ENCODE data around the gene GNB1L. TPM values are rescaled to one million over a fixed set of nuclear protein-coding genes. Genes with fewer than 3 reads are reported as not detected.
A peak's percentile ranks its signal among the peaks of the same experiment; 100 is the strongest.

Gene GNB1L
- total and polyA plus RNA-seq, 9 of the 15 experiments (the other 6 are each of a cell fraction or from before 2014, with no cell fraction given) = 0.56 to 50.5 (median 10.2) TPM

DNA sequence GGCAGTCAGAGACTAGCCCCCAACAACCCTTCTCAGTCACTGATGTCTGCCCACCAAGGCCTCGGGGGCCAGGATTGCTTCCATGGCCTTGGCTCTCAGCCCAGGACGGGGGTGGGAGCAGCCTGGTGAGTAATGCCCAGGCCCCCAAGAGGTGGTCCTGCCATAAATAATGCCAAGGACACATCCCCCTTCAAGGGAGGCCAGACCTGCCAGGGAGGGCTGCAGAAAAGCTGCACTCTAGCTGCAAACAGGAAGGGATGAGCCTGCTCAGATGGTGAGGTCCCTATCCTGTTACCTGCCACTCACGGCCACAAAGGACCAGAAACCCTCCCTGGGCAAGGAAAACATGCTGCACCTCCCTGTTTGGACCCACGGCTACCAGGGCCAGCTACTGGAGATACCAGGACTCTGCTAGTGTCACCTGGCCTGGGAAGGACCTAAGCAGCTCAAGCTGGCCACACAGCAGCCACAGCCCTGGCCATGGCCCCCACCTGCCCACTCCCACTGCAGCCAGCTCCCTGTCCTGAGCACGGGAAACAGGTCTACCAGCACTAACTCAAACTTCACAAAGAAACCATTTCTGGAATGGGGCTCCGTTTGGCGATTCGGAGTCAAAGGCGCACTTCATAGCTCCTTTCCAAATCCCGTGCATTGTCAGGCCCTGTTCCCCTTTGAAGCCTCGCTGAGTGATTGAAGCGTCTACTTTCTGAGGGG is 12.1 kb downstream of the GNB1L start (continued):
- TF ChIP-seq, protein P1, sequence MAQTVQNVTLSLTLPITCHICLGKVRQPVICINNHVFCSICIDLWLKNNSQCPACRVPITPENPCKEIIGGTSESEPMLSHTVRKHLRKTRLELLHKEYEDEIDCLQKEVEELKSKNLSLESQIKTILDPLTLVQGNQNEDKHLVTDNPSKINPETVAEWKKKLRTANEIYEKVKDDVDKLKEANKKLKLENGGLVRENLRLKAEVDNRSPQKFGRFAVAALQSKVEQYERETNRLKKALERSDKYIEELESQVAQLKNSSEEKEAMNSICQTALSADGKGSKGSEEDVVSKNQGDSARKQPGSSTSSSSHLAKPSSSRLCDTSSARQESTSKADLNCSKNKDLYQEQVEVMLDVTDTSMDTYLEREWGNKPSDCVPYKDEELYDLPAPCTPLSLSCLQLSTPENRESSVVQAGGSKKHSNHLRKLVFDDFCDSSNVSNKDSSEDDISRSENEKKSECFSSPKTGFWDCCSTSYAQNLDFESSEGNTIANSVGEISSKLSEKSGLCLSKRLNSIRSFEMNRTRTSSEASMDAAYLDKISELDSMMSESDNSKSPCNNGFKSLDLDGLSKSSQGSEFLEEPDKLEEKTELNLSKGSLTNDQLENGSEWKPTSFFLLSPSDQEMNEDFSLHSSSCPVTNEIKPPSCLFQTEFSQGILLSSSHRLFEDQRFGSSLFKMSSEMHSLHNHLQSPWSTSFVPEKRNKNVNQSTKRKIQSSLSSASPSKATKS (CRISPR knock-in tag; IDR thresholded peaks at IDR 0.05) = no peak
- TF ChIP-seq ZNF134 (CRISPR knock-in tag; conservative IDR thresholded peaks at IDR 0.05) = no peak
- no peak for TF ChIP-seq NELFE (IDR thresholded peaks at IDR 0.05; ENCODE audit: insufficient read depth, insufficient read length)
- TF ChIP-seq PHB (CRISPR knock-in tag; IDR thresholded peaks at IDR 0.05) = 0 out of 2 replicates have a peak, but pooled peaks have one; percentile 43
- no peak for TF ChIP-seq ZNF274 (IDR thresholded peaks at IDR 0.05; ENCODE audit: borderline replicate concordance, low read depth, low read length)
- no peak for TF ChIP-seq ETV1 (tag; conservative IDR thresholded peaks at IDR 0.05; ENCODE audit: low read depth)
- TF ChIP-seq SMARCE1 (IDR thresholded peaks at IDR 0.05) = no peak
- TF ChIP-seq SRSF1 (IDR thresholded peaks at IDR 0.05; ENCODE audit: low read depth, low read length) = no peak
- TF ChIP-seq, protein P2, sequence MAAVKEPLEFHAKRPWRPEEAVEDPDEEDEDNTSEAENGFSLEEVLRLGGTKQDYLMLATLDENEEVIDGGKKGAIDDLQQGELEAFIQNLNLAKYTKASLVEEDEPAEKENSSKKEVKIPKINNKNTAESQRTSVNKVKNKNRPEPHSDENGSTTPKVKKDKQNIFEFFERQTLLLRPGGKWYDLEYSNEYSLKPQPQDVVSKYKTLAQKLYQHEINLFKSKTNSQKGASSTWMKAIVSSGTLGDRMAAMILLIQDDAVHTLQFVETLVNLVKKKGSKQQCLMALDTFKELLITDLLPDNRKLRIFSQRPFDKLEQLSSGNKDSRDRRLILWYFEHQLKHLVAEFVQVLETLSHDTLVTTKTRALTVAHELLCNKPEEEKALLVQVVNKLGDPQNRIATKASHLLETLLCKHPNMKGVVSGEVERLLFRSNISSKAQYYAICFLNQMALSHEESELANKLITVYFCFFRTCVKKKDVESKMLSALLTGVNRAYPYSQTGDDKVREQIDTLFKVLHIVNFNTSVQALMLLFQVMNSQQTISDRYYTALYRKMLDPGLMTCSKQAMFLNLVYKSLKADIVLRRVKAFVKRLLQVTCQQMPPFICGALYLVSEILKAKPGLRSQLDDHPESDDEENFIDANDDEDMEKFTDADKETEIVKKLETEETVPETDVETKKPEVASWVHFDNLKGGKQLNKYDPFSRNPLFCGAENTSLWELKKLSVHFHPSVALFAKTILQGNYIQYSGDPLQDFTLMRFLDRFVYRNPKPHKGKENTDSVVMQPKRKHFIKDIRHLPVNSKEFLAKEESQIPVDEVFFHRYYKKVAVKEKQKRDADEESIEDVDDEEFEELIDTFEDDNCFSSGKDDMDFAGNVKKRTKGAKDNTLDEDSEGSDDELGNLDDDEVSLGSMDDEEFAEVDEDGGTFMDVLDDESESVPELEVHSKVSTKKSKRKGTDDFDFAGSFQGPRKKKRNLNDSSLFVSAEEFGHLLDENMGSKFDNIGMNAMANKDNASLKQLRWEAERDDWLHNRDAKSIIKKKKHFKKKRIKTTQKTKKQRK (IDR thresholded peaks at IDR 0.05; ENCODE audit: borderline replicate concordance, low read depth, low read length) = 0 out of 2 replicates have a peak, but pooled peaks have one; percentile 36
- TF ChIP-seq KLF16 (IDR thresholded peaks at IDR 0.05) = no peak
- no peak for TF ChIP-seq HNRNPH1 (optimal IDR thresholded peaks at IDR 0.05; ENCODE audit: low read depth, low read length)
- no peak for TF ChIP-seq NFXL1 (CRISPR knock-in tag; IDR thresholded peaks at IDR 0.05)
- peak; percentile 12; the same call in 1 of the 2 replicates for TF ChIP-seq BHLHE40 (IDR thresholded peaks at IDR 0.05; ENCODE audit: low read length)
- TF ChIP-seq ZNF212 (CRISPR knock-in tag; IDR thresholded peaks at IDR 0.05) = no peak
- TF ChIP-seq, protein P3, sequence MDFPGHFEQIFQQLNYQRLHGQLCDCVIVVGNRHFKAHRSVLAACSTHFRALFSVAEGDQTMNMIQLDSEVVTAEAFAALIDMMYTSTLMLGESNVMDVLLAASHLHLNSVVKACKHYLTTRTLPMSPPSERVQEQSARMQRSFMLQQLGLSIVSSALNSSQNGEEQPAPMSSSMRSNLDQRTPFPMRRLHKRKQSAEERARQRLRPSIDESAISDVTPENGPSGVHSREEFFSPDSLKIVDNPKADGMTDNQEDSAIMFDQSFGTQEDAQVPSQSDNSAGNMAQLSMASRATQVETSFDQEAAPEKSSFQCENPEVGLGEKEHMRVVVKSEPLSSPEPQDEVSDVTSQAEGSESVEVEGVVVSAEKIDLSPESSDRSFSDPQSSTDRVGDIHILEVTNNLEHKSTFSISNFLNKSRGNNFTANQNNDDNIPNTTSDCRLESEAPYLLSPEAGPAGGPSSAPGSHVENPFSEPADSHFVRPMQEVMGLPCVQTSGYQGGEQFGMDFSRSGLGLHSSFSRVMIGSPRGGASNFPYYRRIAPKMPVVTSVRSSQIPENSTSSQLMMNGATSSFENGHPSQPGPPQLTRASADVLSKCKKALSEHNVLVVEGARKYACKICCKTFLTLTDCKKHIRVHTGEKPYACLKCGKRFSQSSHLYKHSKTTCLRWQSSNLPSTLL (IDR thresholded peaks at IDR 0.05) = no peak
- no peak for TF ChIP-seq MECOM (CRISPR knock-in tag; IDR thresholded peaks at IDR 0.05)
- TF ChIP-seq ZKSCAN8 (CRISPR knock-in tag; IDR thresholded peaks at IDR 0.05) = no peak
- TF ChIP-seq ZNF445 (CRISPR knock-in tag; IDR thresholded peaks at IDR 0.05; ENCODE audit: low read depth) = no peak
- peak in 1 of 3 experiments; percentile 7 for TF ChIP-seq YY1 (IDR thresholded peaks at IDR 0.05; ENCODE audit: borderline replicate concordance in 1 of 3, control insufficient read depth in 1 of 3, extremely low read depth in 1 of 3, insufficient read depth in 3 of 3, insufficient read length in 1 of 3, insufficient replicate concordance in 2 of 3, low read depth in 1 of 3, low read length in 2 of 3)
- no peak for TF ChIP-seq ZNF644 (tag; IDR thresholded peaks at IDR 0.05; ENCODE audit: low read depth)
- no peak for TF ChIP-seq HNRNPK (IDR thresholded peaks at IDR 0.05; ENCODE audit: low read depth, low read length, poor library complexity, severe bottlenecking)
